ENCODE data around the gene PSME3IP1.

DNA sequence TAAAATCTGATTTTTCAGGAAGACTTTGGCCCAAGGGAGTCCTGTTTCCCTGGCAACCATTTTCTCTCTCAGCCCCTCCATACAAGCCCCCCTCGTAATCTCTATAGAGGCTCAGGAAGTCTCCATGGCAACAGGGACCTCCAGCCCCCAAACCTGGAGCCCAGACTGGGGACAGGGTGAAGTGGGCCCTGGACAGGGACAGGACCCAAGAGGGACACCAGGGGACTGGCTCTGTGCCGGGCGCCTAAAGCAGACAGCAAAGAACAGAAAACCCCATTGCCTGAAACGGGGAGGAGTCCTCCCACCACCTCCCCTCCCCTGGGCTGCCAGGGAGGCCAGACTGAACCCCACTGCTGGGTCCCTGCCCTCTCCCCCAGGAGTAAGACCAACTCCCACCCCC, 52.8 kb downstream of the PSME3IP1 start:
- TF ChIP-seq POLR2A (IDR thresholded peaks at IDR 0.05; ENCODE audit: low read depth, low read length) (no peak), POLR2AphosphoS5 (IDR thresholded peaks at IDR 0.05; ENCODE audit: low read depth, low read length) (no peak)

All from GM12892 (cell line).